NCI-H2196 (cell line): ENCODE measurements around the gene PRKD3.
"Not testable (repeated sequence)": the region's sequence is repeated elsewhere in the genome, so short reads cannot be mapped to it uniquely, and the experiment has no call there.

Experiments used
- DNase-seq: peaks from one replicate; lab custom pipeline; 2025; ENCODE audit not compliant: unreplicated experiment; lab: John Stamatoyannopoulos, UW

The PRKD3 gene

GRCh38 chr2:37317746-37318145 lies 6.9 kb downstream of the PRKD3 start:
- DNase-seq: no peak

- DNase-seq: no peak
These were observed 8.5 kb downstream of the PRKD3 start for GRCh38 chr2:37316181-37316580.

- no peak for DNase-seq
These were observed 9.3 kb downstream of the PRKD3 start for GRCh38 chr2:37315364-37315763.

GRCh38 chr2:37307500-37307899 lies 17.1 kb downstream of the PRKD3 start:
- no peak for DNase-seq

- DNase-seq: peak; percentile 30
These were observed 18.6 kb downstream of the PRKD3 start for GRCh38 chr2:37306024-37306423.

- no peak for DNase-seq
These were observed 21.9 kb downstream of the PRKD3 start for GRCh38 chr2:37302701-37303252.

- DNase-seq: no peak
These were observed 23.2 kb downstream of the PRKD3 start for GRCh38 chr2:37301408-37301807.

GRCh38 chr2:37300578-37300977 lies 24.1 kb downstream of the PRKD3 start:
- DNase-seq: no peak

GRCh38 chr2:37300146-37300545 lies 24.5 kb downstream of the PRKD3 start:
- DNase-seq: no peak

GRCh38 chr2:37297632-37298031 lies 27.0 kb downstream of the PRKD3 start:
- no peak for DNase-seq

- DNase-seq: no peak
These were observed 29.1 kb downstream of the PRKD3 start for GRCh38 chr2:37295469-37296073.

GRCh38 chr2:37294858-37295257 lies 29.8 kb downstream of the PRKD3 start:
- not testable (repeated sequence) for DNase-seq

- DNase-seq: no peak
These were observed 33.0 kb downstream of the PRKD3 start for GRCh38 chr2:37291680-37292079.

GRCh38 chr2:37287966-37288365 lies 36.7 kb downstream of the PRKD3 start:
- DNase-seq: peak; percentile 20

- no peak for DNase-seq
These were observed 40.3 kb downstream of the PRKD3 start for GRCh38 chr2:37284381-37284780.

GRCh38 chr2:37283207-37283606 lies 41.4 kb downstream of the PRKD3 start:
- DNase-seq: no peak

GRCh38 chr2:37282746-37283145 lies 41.9 kb downstream of the PRKD3 start:
- DNase-seq: no peak

- DNase-seq: no peak
These were observed 42.7 kb downstream of the PRKD3 start for GRCh38 chr2:37281916-37282315.

GRCh38 chr2:37276291-37276690 lies 48.3 kb downstream of the PRKD3 start:
- DNase-seq: no peak
